GM18861 (cell line): ENCODE measurements around the gene C2orf42.
"Not testable (repeated sequence)": the region's sequence is repeated elsewhere in the genome, so short reads cannot be mapped to it uniquely, and the experiment has no call there.

Experiments
- ATAC-seq: cut with Tn5 transposase; IDR thresholded peaks from one replicate; pipeline ENCODE4 v1.9.1; 2021; ENCODE audit not compliant: unreplicated experiment

C2orf42 gene

GRCh38 chr2:70190418-70191243 is at the start of gene C2orf42:
Gene C2orf42, minus strand, starts transcription at chr2:70191019. Its CDS starts 9,034 bp downstream, at chr2:70181985.
- peak; percentile 82 for ATAC-seq

GRCh38 chr2:70240599-70240998 is 49.8 kb upstream of the C2orf42 start:
- ATAC-seq, result no peak

- ATAC-seq, result no peak
Measured at GRCh38 chr2:70233926-70234325, 43.1 kb upstream of the C2orf42 start.

- no peak for ATAC-seq
Measured at GRCh38 chr2:70226781-70227180, 36.0 kb upstream of the C2orf42 start.

GRCh38 chr2:70223305-70223704 is 32.5 kb upstream of the C2orf42 start:
- ATAC-seq, result not testable (repeated sequence)

GRCh38 chr2:70214953-70215549 is 24.2 kb upstream of the C2orf42 start:
- ATAC-seq, result no peak

GRCh38 chr2:70214365-70214764 is 23.5 kb upstream of the C2orf42 start:
- no peak for ATAC-seq

- no peak for ATAC-seq
Measured at GRCh38 chr2:70212298-70212932, 21.6 kb upstream of the C2orf42 start.

GRCh38 chr2:70211595-70211994 is 20.8 kb upstream of the C2orf42 start:
- no peak for ATAC-seq

- ATAC-seq, result no peak
Measured at GRCh38 chr2:70204452-70204851, 13.6 kb upstream of the C2orf42 start.

GRCh38 chr2:70203086-70203485 is 12.3 kb upstream of the C2orf42 start:
- ATAC-seq, result no peak

- no peak for ATAC-seq
Measured at GRCh38 chr2:70202236-70202806, 11.5 kb upstream of the C2orf42 start.

- no peak for ATAC-seq
Measured at GRCh38 chr2:70201831-70202230, 11.0 kb upstream of the C2orf42 start.

- no peak for ATAC-seq
Measured at GRCh38 chr2:70201225-70201768, 10.5 kb upstream of the C2orf42 start.

- no peak for ATAC-seq
Measured at GRCh38 chr2:70199320-70199864, 8.6 kb upstream of the C2orf42 start.

- no peak for ATAC-seq
Measured at GRCh38 chr2:70192516-70192915, 1.7 kb upstream of the C2orf42 start.

- ATAC-seq, result no peak
Measured at GRCh38 chr2:70191244-70191735, 471 bp upstream of the C2orf42 start.

- no peak for ATAC-seq
Measured at GRCh38 chr2:70188460-70188859, 2.4 kb downstream of the C2orf42 start.

- not testable (repeated sequence) for ATAC-seq
Measured at GRCh38 chr2:70187170-70187569, 3.6 kb downstream of the C2orf42 start.

- ATAC-seq, result no peak
Measured at GRCh38 chr2:70182689-70183088, 8.1 kb downstream of the C2orf42 start.
